Neural cell (in vitro differentiated cells): Measurements from ENCODE around the gene PAK4. TPM values are rescaled to one million over a fixed set of nuclear protein-coding genes. Genes with fewer than 3 reads are reported as not detected.

Experiments
- H2AFZ ChIP-seq: fragments of 200-600, 300-800 bp; sonication (generic), shearing (Covaris generic); 2 replicates; pipeline ENCODE4 v1.6.0; 2014; ENCODE audit warnings: low read depth, mild to moderate bottlenecking, antibody characterized with exemption, low read length, moderate library complexity
- H3F3A ChIP-seq: fragments of 200-600 bp; shearing (Covaris generic); 2 replicates; pipeline ENCODE4 v1.6.1; 2016; ENCODE audit warnings: mild to moderate bottlenecking, moderate library complexity, mixed read lengths, antibody characterized with exemption, low read length; ENCODE audit not compliant: insufficient read depth, poor library complexity, severe bottlenecking
- H3K27ac ChIP-seq: fragments of 200-600, 300-800 bp; sonication (generic), shearing (Covaris generic); 2 replicates; pipeline ENCODE4 v1.5.1; 2014; ENCODE audit warnings: mild to moderate bottlenecking, low read length, moderate library complexity
- H3K27me3 ChIP-seq: fragments of 300-800, 200-600 bp; sonication (generic), shearing (Covaris generic); 2 replicates; pipeline ENCODE4 v1.6.0; 2014; ENCODE audit warnings: mild to moderate bottlenecking, low read depth, low read length, moderate library complexity; ENCODE audit not compliant: insufficient read depth
- H3K36me3 ChIP-seq: fragments of 300-800, 200-600 bp; sonication (generic), shearing (Covaris generic); 2 replicates; pipeline ENCODE4 v1.5.1; 2014; ENCODE audit warnings: mild to moderate bottlenecking, antibody characterized with exemption, low read length, moderate library complexity; ENCODE audit not compliant: insufficient read depth
- H3K4me2 ChIP-seq: fragments of 300-800, 200-600 bp; sonication (generic), shearing (Covaris generic); 2 replicates; pipeline ENCODE4 v1.6.0; 2014; ENCODE audit warnings: mild to moderate bottlenecking, low read length
- H3K4me3 ChIP-seq: fragments of 300-800, 200-600 bp; sonication (generic), shearing (Covaris generic); 2 replicates; pipeline ENCODE4 v1.5.1; 2014; ENCODE audit warnings: mild to moderate bottlenecking, low read length, moderate library complexity
- H3K79me2 ChIP-seq: fragments of 200-600 bp; shearing (Covaris generic); replicated peaks from 2 replicates; pipeline ENCODE4 v1.6.0; 2014; ENCODE audit warnings: mild to moderate bottlenecking, low read length, moderate library complexity; ENCODE audit not compliant: insufficient read depth
- H3K9ac ChIP-seq: fragments of 300-800, 200-600 bp; sonication (generic), shearing (Covaris generic); 2 replicates; pipeline ENCODE4 v1.6.1; 2016; ENCODE audit warnings: mild to moderate bottlenecking, low read length, mixed read lengths
- H3K9me2 ChIP-seq: fragments of 200-600 bp; shearing (Covaris generic); 2 replicates; pipeline ENCODE4 v1.6.1; 2016; ENCODE audit warnings: mild to moderate bottlenecking, low read length, mixed read lengths; ENCODE audit not compliant: insufficient read depth
- H3K9me3 ChIP-seq: fragments of 200-600, 300-800 bp; sonication (generic), shearing (Covaris generic); 2 replicates; pipeline ENCODE4 v1.6.1; 2016; ENCODE audit warnings: mild to moderate bottlenecking, mixed run types, low read length, moderate library complexity, mixed read lengths
- H4K20me1 ChIP-seq: fragments of 200-600 bp; shearing (Covaris generic); 2 replicates; pipeline ENCODE4 v1.6.1; 2016; ENCODE audit warnings: mild to moderate bottlenecking, mixed run types; ENCODE audit not compliant: insufficient read depth
- EP300 ChIP-seq: fragments of 450-650 bp; conservative IDR thresholded peaks from 2 replicates; pipeline ENCODE4 v1.6.1; 2014; ENCODE audit warnings: antibody characterized with exemption, mild to moderate bottlenecking, moderate library complexity; ENCODE audit not compliant: poor library complexity, severe bottlenecking
- EZH2 ChIP-seq: fragments of 200-600, 300-800 bp; shearing (Covaris generic), sonication (generic); IDR thresholded peaks from 2 replicates; pipeline ENCODE4 v1.6.1; 2014; ENCODE audit warnings: antibody characterized with exemption, low read length, borderline replicate concordance, mild to moderate bottlenecking; ENCODE audit not compliant: insufficient read depth, poor library complexity, severe bottlenecking
- MXI1 ChIP-seq: fragments of 450-650 bp; conservative IDR thresholded peaks from 2 replicates; pipeline ENCODE4 v1.6.1; 2014; ENCODE audit warnings: antibody characterized with exemption, mild to moderate bottlenecking; ENCODE audit not compliant: poor library complexity, severe bottlenecking
- POLR2AphosphoS5 ChIP-seq: IDR thresholded peaks from 2 replicates; pipeline ENCODE4 v1.6.1; 2012
- RAD21 ChIP-seq: fragments of 450-650 bp; conservative IDR thresholded peaks from 2 replicates; pipeline ENCODE4 v1.6.1; 2014; ENCODE audit warnings: antibody characterized with exemption, mild to moderate bottlenecking, moderate library complexity
- SMC3 ChIP-seq: fragments of 450-650 bp; conservative IDR thresholded peaks from 2 replicates; pipeline ENCODE4 v1.6.1; 2014; ENCODE audit warnings: antibody characterized with exemption, mild to moderate bottlenecking, moderate library complexity; ENCODE audit not compliant: poor library complexity
- TAF1 ChIP-seq: IDR thresholded peaks from 2 replicates; pipeline ENCODE4 v1.6.1; 2012; ENCODE audit warnings: low read depth
- polyA plus RNA-seq: library from polyadenylated mRNA; depleted of rRNA; stranded (reverse); fragments of >200 nt; gene quantifications from 2 replicates; pipeline ENCODE4 v1.2.3, GENCODE V29; 2014
- TF ChIP-seq, protein P1 (sequence below): IDR thresholded peaks from 2 replicates; pipeline ENCODE4 v1.6.1; 2012; ENCODE audit warnings: borderline replicate concordance
- TF ChIP-seq, protein P2 (sequence below): fragments of 450-650 bp; IDR thresholded peaks from 2 replicates; pipeline ENCODE4 v1.5.1; 2014; ENCODE audit warnings: antibody characterized with exemption, mild to moderate bottlenecking, moderate library complexity; ENCODE audit not compliant: poor library complexity, severe bottlenecking

Gene PAK4
- polyA plus RNA-seq, 1 donor from 2014 or later = 5.4 TPM

DNA sequence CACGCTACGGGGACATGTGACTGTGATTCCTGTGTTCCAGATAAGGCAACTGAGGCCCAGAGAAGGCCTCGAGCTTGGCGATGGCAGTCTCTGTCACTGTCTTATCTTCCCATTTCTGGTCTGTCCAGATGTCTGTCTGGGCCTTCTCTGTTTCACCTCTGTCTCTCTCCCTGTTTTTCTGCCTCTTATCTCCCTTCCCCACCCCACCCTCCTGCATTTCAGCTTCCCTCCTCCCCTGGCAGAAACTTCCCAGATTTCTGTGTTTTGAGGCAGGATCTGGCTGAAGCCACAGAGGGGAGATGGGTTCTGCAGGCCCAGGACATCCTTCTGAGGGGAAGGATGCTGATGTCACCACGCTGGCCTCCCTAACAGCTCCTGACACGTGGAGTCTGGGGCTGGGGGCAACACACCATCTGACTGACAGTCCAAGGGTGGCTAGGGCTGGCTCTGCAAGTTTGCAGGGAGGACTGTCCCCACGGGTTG, 14.4 kb downstream of the PAK4 start:
- Histone ChIP-seq H3K79me2 (peaks cover 11% of the 10 kb centered on the region), H4K20me1 (no peaks in the 10 kb centered on the region), H3F3A (no peaks in the 10 kb centered on the region), H3K9me3 (no peaks in the 10 kb centered on the region), H3K9me2 (no peaks in the 10 kb centered on the region), H3K4me3 (no peak overlapping the region), H3K27ac (no peak overlapping the region), H2AFZ (no peak overlapping the region), H3K27me3 (no peaks in the 10 kb centered on the region), H3K9ac (no peak overlapping the region), H3K4me2 (no peak overlapping the region), H3K36me3 (no peaks in the 10 kb centered on the region)
- TF ChIP-seq EP300 (no peak), TAF1 (no peak), SMC3 (no peak), POLR2AphosphoS5 (no peak), MXI1 (no peak), RAD21 (no peak), EZH2 (no peak)
- TF ChIP-seq, protein P1, sequence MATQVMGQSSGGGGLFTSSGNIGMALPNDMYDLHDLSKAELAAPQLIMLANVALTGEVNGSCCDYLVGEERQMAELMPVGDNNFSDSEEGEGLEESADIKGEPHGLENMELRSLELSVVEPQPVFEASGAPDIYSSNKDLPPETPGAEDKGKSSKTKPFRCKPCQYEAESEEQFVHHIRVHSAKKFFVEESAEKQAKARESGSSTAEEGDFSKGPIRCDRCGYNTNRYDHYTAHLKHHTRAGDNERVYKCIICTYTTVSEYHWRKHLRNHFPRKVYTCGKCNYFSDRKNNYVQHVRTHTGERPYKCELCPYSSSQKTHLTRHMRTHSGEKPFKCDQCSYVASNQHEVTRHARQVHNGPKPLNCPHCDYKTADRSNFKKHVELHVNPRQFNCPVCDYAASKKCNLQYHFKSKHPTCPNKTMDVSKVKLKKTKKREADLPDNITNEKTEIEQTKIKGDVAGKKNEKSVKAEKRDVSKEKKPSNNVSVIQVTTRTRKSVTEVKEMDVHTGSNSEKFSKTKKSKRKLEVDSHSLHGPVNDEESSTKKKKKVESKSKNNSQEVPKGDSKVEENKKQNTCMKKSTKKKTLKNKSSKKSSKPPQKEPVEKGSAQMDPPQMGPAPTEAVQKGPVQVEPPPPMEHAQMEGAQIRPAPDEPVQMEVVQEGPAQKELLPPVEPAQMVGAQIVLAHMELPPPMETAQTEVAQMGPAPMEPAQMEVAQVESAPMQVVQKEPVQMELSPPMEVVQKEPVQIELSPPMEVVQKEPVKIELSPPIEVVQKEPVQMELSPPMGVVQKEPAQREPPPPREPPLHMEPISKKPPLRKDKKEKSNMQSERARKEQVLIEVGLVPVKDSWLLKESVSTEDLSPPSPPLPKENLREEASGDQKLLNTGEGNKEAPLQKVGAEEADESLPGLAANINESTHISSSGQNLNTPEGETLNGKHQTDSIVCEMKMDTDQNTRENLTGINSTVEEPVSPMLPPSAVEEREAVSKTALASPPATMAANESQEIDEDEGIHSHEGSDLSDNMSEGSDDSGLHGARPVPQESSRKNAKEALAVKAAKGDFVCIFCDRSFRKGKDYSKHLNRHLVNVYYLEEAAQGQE = no peak
- TF ChIP-seq, protein P2, sequence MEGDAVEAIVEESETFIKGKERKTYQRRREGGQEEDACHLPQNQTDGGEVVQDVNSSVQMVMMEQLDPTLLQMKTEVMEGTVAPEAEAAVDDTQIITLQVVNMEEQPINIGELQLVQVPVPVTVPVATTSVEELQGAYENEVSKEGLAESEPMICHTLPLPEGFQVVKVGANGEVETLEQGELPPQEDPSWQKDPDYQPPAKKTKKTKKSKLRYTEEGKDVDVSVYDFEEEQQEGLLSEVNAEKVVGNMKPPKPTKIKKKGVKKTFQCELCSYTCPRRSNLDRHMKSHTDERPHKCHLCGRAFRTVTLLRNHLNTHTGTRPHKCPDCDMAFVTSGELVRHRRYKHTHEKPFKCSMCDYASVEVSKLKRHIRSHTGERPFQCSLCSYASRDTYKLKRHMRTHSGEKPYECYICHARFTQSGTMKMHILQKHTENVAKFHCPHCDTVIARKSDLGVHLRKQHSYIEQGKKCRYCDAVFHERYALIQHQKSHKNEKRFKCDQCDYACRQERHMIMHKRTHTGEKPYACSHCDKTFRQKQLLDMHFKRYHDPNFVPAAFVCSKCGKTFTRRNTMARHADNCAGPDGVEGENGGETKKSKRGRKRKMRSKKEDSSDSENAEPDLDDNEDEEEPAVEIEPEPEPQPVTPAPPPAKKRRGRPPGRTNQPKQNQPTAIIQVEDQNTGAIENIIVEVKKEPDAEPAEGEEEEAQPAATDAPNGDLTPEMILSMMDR = no peak

DNA sequence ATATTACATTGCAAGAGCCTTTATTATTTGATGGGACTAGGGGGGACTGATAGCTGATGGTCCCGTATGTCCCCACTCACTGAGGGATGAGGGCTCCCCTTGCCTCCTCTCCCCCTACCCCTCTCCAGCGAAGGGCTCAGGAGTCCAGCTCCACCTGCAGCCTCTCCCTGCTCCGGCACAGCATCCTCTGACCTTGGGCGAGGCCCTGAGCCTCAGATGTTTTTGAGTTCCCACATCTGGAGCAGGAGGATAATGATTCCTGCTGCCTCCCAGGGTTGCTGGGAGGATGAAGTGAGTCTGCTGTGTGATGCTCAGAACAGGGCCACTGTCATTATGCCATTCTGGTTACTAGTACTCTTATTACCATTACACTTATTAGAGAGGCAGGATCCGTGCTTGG, 15.0 kb downstream of the PAK4 start:
- Histone ChIP-seq H3K9ac (no peak overlapping the region), H3F3A (no peaks in the 10 kb centered on the region), H3K36me3 (no peaks in the 10 kb centered on the region), H2AFZ (no peak overlapping the region), H3K4me2 (no peak overlapping the region), H3K9me3 (no peaks in the 10 kb centered on the region), H3K4me3 (no peak overlapping the region), H3K27ac (no peak overlapping the region), H4K20me1 (no peaks in the 10 kb centered on the region), H3K27me3 (no peaks in the 10 kb centered on the region), H3K79me2 (peaks cover 11% of the 10 kb centered on the region), H3K9me2 (no peaks in the 10 kb centered on the region)
- TF ChIP-seq SMC3 (no peak), POLR2AphosphoS5 (no peak), RAD21 (no peak), TAF1 (no peak), EZH2 (no peak), EP300 (no peak), MXI1 (no peak)
- TF ChIP-seq, protein P1 = no peak
- TF ChIP-seq, protein P2 = no peak
